Sigmoid colon (tissue), 4 donors: ENCODE measurements around the gene SIRT5.

ENCODE experiments used
- EP300 ChIP-seq, 4 donors: sonication (generic); formaldehyde crosslinking; IDR thresholded peaks; one replicate each; pipeline ENCODE4 v1.6.1; 2017; ENCODE audit warnings: antibody characterized with exemption in 4 of 4
- POLR2A ChIP-seq, 2 donors: fragments of 450-650 bp; IDR thresholded peaks; one replicate each; pipeline ENCODE4 v1.6.1; 2016; ENCODE audit warnings: antibody characterized with exemption in 2 of 2, mild to moderate bottlenecking in 2 of 2, moderate library complexity in 2 of 2
- POLR2AphosphoS5 ChIP-seq, 4 donors: sonication (generic); formaldehyde crosslinking; IDR thresholded peaks; one replicate each; pipeline ENCODE4 v1.6.1; 2017; ENCODE audit warnings: antibody characterized with exemption in 4 of 4
- TF ChIP-seq, protein P1 (sequence below), 4 experiments: fragments of 450-650 bp in 3 of 4; fragments of 200-600 bp in 1 of 4; IDR thresholded peaks; one replicate each; pipeline ENCODE4 v1.5.1; 2016 to 2019; ENCODE audit warnings: antibody characterized with exemption in 4 of 4, mild to moderate bottlenecking in 3 of 4, moderate library complexity in 2 of 4

DNA sequence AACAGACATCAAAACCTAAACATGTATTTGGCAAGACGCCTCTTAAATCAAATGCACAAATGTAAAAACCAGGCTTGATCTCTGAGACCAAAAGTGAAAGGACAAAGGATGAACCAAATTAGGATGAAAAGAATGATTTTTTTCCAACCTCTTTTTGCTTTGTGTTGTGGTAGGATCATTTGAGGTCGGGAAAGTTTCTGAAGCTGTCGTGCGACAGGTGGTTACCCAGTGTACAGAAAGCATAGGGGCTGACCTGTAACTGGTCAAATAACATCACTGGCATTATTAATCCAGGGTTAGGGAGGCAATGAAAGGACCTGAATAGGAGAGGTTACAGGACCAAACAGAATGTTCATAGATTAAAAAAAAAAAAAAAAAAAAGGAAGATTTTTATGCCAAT, 22.7 kb downstream of the SIRT5 start:
- TF ChIP-seq, protein P1, sequence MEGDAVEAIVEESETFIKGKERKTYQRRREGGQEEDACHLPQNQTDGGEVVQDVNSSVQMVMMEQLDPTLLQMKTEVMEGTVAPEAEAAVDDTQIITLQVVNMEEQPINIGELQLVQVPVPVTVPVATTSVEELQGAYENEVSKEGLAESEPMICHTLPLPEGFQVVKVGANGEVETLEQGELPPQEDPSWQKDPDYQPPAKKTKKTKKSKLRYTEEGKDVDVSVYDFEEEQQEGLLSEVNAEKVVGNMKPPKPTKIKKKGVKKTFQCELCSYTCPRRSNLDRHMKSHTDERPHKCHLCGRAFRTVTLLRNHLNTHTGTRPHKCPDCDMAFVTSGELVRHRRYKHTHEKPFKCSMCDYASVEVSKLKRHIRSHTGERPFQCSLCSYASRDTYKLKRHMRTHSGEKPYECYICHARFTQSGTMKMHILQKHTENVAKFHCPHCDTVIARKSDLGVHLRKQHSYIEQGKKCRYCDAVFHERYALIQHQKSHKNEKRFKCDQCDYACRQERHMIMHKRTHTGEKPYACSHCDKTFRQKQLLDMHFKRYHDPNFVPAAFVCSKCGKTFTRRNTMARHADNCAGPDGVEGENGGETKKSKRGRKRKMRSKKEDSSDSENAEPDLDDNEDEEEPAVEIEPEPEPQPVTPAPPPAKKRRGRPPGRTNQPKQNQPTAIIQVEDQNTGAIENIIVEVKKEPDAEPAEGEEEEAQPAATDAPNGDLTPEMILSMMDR (IDR thresholded peaks at IDR 0.05) = no peak
- TF ChIP-seq POLR2A (IDR thresholded peaks at IDR 0.05) = no peak
- TF ChIP-seq POLR2AphosphoS5 (IDR thresholded peaks at IDR 0.05) = no peak
- TF ChIP-seq EP300 (IDR thresholded peaks at IDR 0.05) = no peak
